Measurements from ENCODE around the gene HHAT.

The HHAT gene

DNA sequence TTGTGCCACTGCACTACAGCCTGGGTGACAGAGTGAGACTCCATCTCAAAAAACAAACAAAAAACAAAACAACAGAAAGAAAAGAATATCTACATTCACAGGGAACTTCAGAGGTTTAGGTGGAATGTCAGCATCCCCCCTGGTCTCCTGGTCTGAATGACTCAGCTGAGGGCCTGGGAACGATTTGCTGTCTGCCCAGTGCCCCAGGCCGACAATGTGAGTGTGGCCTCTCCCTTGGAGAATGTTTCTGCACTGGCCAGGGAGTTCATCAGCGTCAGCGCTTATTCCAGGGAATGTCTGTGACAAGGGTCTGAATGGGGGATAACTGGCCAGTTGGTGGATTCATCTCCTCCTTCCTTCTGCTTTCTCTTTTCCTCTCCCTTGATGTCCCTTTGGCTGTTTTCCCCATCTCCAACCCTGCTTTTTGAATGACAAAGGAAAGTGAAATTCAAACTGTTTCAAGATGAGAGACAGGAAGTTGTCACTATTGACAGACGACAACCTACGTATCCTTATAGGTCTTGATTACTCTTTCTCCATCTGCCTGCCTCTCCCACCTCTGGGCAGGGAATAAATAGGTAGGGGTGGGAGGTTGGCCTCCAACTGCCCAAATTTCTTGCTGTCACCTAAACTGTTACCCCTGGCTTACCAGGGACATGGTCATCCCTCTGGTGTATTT, 213.1 kb downstream of the HHAT start:
- no peak for DNase-seq
- no peaks in the 10 kb centered on the region for H3K27me3 ChIP-seq (replicated peaks; ENCODE audit: control insufficient read depth, insufficient read depth, low read length, poor library complexity, severe bottlenecking)
- H3K4me1 ChIP-seq (ENCODE audit: control insufficient read depth, insufficient read depth, low read length, poor library complexity, severe bottlenecking), result no peaks in the 10 kb centered on the region
- no peaks in the 10 kb centered on the region for H3K9me3 ChIP-seq (ENCODE audit: control insufficient read depth, low read length)
- H3K27ac ChIP-seq (ENCODE audit: insufficient read depth, low read length, poor library complexity, severe bottlenecking), result no peak overlapping the region
- H3K4me3 ChIP-seq (ENCODE audit: insufficient read depth, low read depth, low read length, poor library complexity, severe bottlenecking), result no peak overlapping the region
- H3K36me3 ChIP-seq (ENCODE audit: control insufficient read depth, insufficient read depth, low read length), result no peaks in the 10 kb centered on the region

DNA sequence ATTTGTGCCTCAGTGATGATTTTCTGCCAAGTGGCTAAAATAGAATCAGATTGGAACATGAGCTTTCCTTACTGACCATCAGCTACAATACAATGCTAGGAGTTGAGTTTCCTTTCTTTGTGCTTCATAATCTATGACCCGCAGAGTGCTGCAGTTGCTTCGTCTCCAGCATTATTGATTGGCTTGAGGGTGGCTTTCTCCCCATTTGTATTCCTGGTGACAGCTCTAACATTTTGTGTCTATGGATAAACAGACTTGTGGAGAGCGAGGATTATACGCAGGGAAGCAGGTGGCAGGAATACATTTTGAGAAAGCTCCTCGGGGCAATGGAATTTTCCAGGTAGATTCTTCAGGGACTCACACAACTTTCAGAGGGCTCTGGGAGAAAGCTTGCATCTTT, 223.2 kb downstream of the HHAT start:
- no peaks in the 10 kb centered on the region for H3K36me3 ChIP-seq (ENCODE audit: control insufficient read depth, insufficient read depth, low read length)
- H3K4me3 ChIP-seq (ENCODE audit: insufficient read depth, low read depth, low read length, poor library complexity, severe bottlenecking), result no peak overlapping the region
- no peaks in the 10 kb centered on the region for H3K9me3 ChIP-seq (ENCODE audit: control insufficient read depth, low read length)
- no peak overlapping the region for H3K27ac ChIP-seq (ENCODE audit: insufficient read depth, low read length, poor library complexity, severe bottlenecking)
- DNase-seq, result no peak
- no peaks in the 10 kb centered on the region for H3K27me3 ChIP-seq (replicated peaks; ENCODE audit: control insufficient read depth, insufficient read depth, low read length, poor library complexity, severe bottlenecking)
- no peaks in the 10 kb centered on the region for H3K4me1 ChIP-seq (ENCODE audit: control insufficient read depth, insufficient read depth, low read length, poor library complexity, severe bottlenecking)

DNA sequence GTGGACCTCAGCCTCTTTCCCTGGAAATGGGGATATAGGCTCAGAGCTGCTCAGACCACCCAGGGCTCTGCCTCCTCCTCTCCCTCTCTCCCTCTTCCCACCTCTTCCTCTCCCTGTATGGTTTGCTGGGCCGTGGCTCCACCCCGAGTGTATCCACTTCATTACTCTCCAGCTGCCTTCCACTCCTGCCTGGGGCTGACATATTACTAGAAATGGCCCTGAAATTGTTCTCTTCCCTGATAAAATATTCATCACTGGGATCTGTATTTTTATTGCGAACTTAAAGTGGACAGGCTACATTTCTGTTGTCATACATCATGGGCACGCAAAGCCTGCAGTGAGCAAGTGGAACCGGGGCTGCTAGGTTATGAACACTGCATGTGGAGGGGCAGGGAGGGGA, 225.0 kb downstream of the HHAT start:
- DNase-seq, result no peak
- Histone ChIP-seq H3K27me3 (replicated peaks; ENCODE audit: control insufficient read depth, insufficient read depth, low read length, poor library complexity, severe bottlenecking) (no peaks in the 10 kb centered on the region), H3K9me3 (ENCODE audit: control insufficient read depth, low read length) (no peaks in the 10 kb centered on the region), H3K4me3 (ENCODE audit: insufficient read depth, low read depth, low read length, poor library complexity, severe bottlenecking) (no peak overlapping the region), H3K27ac (ENCODE audit: insufficient read depth, low read length, poor library complexity, severe bottlenecking) (no peak overlapping the region), H3K4me1 (ENCODE audit: control insufficient read depth, insufficient read depth, low read length, poor library complexity, severe bottlenecking) (no peaks in the 10 kb centered on the region), H3K36me3 (ENCODE audit: control insufficient read depth, insufficient read depth, low read length) (no peaks in the 10 kb centered on the region)

DNA sequence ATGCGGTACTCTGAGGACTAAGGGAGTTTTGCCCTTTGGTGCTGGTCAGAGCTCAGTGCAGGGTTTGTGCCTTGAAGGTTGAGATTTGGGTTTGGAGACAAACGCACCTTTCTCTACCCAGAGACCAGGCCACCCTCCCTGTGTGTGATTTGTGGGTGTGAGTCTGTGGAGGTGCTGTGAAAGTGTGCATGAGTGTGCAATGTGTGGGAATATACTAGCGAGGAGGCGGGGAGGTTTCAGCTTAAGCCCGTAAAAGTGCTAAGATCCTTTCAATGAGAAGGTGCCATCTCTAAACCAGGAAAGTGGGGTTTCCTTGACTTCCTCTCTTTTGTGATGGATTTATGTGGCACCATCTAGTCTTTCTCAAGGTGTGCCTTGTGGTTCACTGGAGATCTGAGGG, 225.7 kb downstream of the HHAT start:
- H3K27ac ChIP-seq (ENCODE audit: insufficient read depth, low read length, poor library complexity, severe bottlenecking), result no peak overlapping the region
- no peak for DNase-seq
- H3K27me3 ChIP-seq (replicated peaks; ENCODE audit: control insufficient read depth, insufficient read depth, low read length, poor library complexity, severe bottlenecking), result no peaks in the 10 kb centered on the region
- H3K4me3 ChIP-seq (ENCODE audit: insufficient read depth, low read depth, low read length, poor library complexity, severe bottlenecking), result no peak overlapping the region
- no peaks in the 10 kb centered on the region for H3K36me3 ChIP-seq (ENCODE audit: control insufficient read depth, insufficient read depth, low read length)
- no peaks in the 10 kb centered on the region for H3K9me3 ChIP-seq (ENCODE audit: control insufficient read depth, low read length)
- no peaks in the 10 kb centered on the region for H3K4me1 ChIP-seq (ENCODE audit: control insufficient read depth, insufficient read depth, low read length, poor library complexity, severe bottlenecking)

DNA sequence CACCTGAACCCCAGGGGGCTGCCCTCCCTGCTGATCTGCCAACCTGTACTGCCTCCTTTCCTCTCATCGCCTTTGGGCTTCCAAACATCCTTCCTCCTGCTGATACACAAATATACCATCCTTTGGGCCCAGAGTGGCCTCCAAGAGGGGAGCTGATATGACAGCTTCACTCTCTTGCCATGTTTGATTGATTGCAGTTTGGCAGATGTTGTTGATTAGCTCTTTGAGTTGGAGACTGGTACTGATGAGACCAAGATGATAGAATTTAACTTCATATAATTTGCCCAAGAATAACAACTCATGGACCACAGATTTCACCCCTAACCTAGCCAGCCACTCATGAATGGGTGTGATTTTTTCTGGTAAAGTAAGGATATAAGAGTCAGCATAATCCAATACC, 227.8 kb downstream of the HHAT start:
- H3K9me3 ChIP-seq (ENCODE audit: control insufficient read depth, low read length), result no peaks in the 10 kb centered on the region
- no peak for DNase-seq

DNA sequence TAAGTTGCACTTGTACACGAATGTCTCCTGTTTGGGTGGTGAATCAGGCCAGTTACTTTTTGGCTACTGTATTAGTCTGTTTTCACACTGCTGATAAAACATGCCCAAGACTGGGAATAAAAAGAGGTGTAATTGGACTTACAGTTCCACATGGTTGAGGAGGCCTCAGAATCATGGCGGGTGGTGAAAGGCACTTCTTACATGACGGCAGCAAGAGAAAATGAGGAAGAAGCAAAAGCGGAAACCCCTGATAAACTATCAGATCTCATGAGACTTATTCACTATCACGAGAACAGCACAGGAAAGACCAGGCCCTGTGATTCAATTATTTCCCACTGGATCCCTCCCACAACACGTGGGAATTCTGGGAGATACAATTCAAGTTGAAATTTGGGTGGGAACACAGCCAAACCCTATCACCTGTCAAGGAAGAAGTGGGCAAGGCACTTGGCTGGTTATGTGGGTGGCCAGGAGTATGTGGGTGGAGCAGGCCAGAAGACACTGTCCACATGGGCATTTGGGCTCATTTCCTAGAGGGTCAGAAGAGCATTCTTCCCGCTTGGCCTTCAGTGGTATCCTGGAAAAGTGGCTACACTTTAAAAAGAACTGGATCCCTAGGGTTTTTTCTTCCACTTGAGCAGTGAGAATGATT, 228.8 kb downstream of the HHAT start:
- Histone ChIP-seq H3K9me3 (ENCODE audit: control insufficient read depth, low read length) (no peaks in the 10 kb centered on the region), H3K27ac (ENCODE audit: insufficient read depth, low read length, poor library complexity, severe bottlenecking) (no peak overlapping the region), H3K27me3 (replicated peaks; ENCODE audit: control insufficient read depth, insufficient read depth, low read length, poor library complexity, severe bottlenecking) (no peaks in the 10 kb centered on the region), H3K4me3 (ENCODE audit: insufficient read depth, low read depth, low read length, poor library complexity, severe bottlenecking) (no peak overlapping the region), H3K36me3 (ENCODE audit: control insufficient read depth, insufficient read depth, low read length) (no peaks in the 10 kb centered on the region), H3K4me1 (ENCODE audit: control insufficient read depth, insufficient read depth, low read length, poor library complexity, severe bottlenecking) (no peaks in the 10 kb centered on the region)
- DNase-seq, result no peak

More for the DNA sequence above, 227.8 kb downstream of the HHAT start:
- no peaks in the 10 kb centered on the region for H3K4me1 ChIP-seq (ENCODE audit: control insufficient read depth, insufficient read depth, low read length, poor library complexity, severe bottlenecking)
- no peak overlapping the region for H3K4me3 ChIP-seq (ENCODE audit: insufficient read depth, low read depth, low read length, poor library complexity, severe bottlenecking)
- no peak overlapping the region for H3K27ac ChIP-seq (ENCODE audit: insufficient read depth, low read length, poor library complexity, severe bottlenecking)
- H3K27me3 ChIP-seq (replicated peaks; ENCODE audit: control insufficient read depth, insufficient read depth, low read length, poor library complexity, severe bottlenecking), result no peaks in the 10 kb centered on the region
- no peaks in the 10 kb centered on the region for H3K36me3 ChIP-seq (ENCODE audit: control insufficient read depth, insufficient read depth, low read length)

DNA sequence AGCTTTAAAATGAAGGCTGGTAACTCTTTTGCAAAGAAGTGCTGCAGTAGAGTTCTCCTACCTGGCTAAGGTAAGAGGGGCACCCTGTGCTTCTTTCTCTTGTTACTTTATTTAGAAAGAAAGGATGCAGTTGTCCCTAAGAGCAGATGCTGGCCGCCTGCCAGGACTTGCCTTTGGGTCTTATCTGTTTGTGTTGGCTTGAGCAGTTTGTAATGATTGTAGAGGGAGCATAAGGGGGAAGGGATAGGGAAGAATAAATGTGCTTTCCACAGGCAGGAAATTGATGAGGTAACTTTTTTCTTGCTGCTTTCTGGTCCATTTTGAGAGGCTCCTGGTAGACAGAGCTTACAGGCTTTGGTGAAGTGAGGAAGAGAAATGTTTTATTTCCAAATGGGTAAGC, 229.6 kb downstream of the HHAT start:
- DNase-seq, result no peak
- Histone ChIP-seq H3K27ac (ENCODE audit: insufficient read depth, low read length, poor library complexity, severe bottlenecking) (no peak overlapping the region), H3K4me1 (ENCODE audit: control insufficient read depth, insufficient read depth, low read length, poor library complexity, severe bottlenecking) (no peaks in the 10 kb centered on the region), H3K9me3 (ENCODE audit: control insufficient read depth, low read length) (no peaks in the 10 kb centered on the region), H3K36me3 (ENCODE audit: control insufficient read depth, insufficient read depth, low read length) (no peaks in the 10 kb centered on the region), H3K27me3 (replicated peaks; ENCODE audit: control insufficient read depth, insufficient read depth, low read length, poor library complexity, severe bottlenecking) (no peaks in the 10 kb centered on the region), H3K4me3 (ENCODE audit: insufficient read depth, low read depth, low read length, poor library complexity, severe bottlenecking) (no peak overlapping the region)

DNA sequence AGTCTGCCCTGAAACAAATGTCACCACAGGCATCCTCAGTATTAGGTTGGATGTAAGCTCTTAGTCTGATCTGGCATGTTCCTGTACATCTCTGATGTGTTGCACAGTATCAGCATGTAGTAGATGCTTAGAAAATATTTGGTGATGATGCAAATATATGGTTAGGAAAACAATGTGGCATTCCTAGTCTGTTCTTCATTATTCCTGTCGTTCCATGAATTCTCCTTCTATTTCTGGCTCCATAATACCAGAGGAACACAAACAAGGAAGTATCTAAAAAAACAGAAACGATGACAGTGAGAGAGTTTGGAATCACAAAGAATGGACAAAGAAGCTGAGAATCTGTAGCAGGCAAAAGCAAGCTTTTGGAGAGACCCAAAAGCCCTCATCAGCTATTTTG, 236.6 kb downstream of the HHAT start:
- Histone ChIP-seq H3K27me3 (replicated peaks; ENCODE audit: control insufficient read depth, insufficient read depth, low read length, poor library complexity, severe bottlenecking) (no peaks in the 10 kb centered on the region), H3K4me1 (ENCODE audit: control insufficient read depth, insufficient read depth, low read length, poor library complexity, severe bottlenecking) (no peaks in the 10 kb centered on the region), H3K27ac (ENCODE audit: insufficient read depth, low read length, poor library complexity, severe bottlenecking) (no peak overlapping the region), H3K9me3 (ENCODE audit: control insufficient read depth, low read length) (no peaks in the 10 kb centered on the region), H3K4me3 (ENCODE audit: insufficient read depth, low read depth, low read length, poor library complexity, severe bottlenecking) (no peak overlapping the region), H3K36me3 (ENCODE audit: control insufficient read depth, insufficient read depth, low read length) (no peaks in the 10 kb centered on the region)
- no peak for DNase-seq

DNA sequence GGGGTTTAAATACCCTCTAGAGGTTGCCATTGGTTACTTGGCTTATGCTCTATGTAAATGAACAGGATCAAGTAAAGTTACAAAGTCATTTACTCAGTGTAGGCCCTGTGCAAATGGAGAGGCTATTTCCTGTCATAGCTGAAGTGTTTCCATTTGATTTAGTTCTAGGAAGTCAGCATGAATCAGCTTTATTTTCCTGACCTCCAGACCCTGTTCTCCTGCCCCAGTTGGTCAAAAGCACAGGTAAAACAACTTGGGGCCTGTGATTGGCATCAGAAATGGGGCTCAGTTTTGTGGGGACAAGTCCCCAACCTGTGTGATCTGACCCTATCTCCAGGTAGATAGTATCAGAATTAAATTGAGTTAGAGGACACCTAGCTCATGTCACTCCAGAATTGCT, 239.9 kb downstream of the HHAT start:
- no peaks in the 10 kb centered on the region for H3K9me3 ChIP-seq (ENCODE audit: control insufficient read depth, low read length)
- no peak for DNase-seq
- H3K27ac ChIP-seq (ENCODE audit: insufficient read depth, low read length, poor library complexity, severe bottlenecking), result no peak overlapping the region
- no peaks in the 10 kb centered on the region for H3K4me1 ChIP-seq (ENCODE audit: control insufficient read depth, insufficient read depth, low read length, poor library complexity, severe bottlenecking)
- H3K36me3 ChIP-seq (ENCODE audit: control insufficient read depth, insufficient read depth, low read length), result no peaks in the 10 kb centered on the region
- no peak overlapping the region for H3K4me3 ChIP-seq (ENCODE audit: insufficient read depth, low read depth, low read length, poor library complexity, severe bottlenecking)
- no peaks in the 10 kb centered on the region for H3K27me3 ChIP-seq (replicated peaks; ENCODE audit: control insufficient read depth, insufficient read depth, low read length, poor library complexity, severe bottlenecking)

DNA sequence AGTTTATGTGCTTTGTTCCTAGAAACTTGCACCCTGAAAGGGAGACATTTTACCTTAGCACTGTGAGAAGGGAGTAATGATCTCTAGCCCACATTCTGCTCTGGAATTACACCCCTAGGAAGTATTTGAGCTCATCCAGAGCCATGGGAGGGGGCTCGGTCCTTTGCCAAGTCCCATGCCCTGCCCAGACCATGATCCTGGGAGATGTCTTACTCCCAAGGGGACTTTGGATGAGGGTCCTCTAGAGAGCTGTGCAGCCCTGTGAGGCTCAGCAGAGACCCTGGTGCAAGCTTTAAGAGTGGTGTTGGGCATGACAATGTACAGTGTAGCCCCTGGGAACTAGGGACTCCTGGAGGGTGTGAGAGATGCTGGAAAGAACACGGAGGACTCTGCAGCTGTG, 241.4 kb downstream of the HHAT start:
- H3K9me3 ChIP-seq (ENCODE audit: control insufficient read depth, low read length), result no peaks in the 10 kb centered on the region
- H3K4me1 ChIP-seq (ENCODE audit: control insufficient read depth, insufficient read depth, low read length, poor library complexity, severe bottlenecking), result no peaks in the 10 kb centered on the region
- no peaks in the 10 kb centered on the region for H3K36me3 ChIP-seq (ENCODE audit: control insufficient read depth, insufficient read depth, low read length)
- no peak for DNase-seq
- no peak overlapping the region for H3K4me3 ChIP-seq (ENCODE audit: insufficient read depth, low read depth, low read length, poor library complexity, severe bottlenecking)
- no peaks in the 10 kb centered on the region for H3K27me3 ChIP-seq (replicated peaks; ENCODE audit: control insufficient read depth, insufficient read depth, low read length, poor library complexity, severe bottlenecking)
- no peak overlapping the region for H3K27ac ChIP-seq (ENCODE audit: insufficient read depth, low read length, poor library complexity, severe bottlenecking)
